Testis (tissue), 2 donors: ENCODE results near the gene KCNA5.

Experiments
- CTCF ChIP-seq, 3 experiments: fragments of 450-650 bp in 2 of 3; fragments of 200-600 bp in 1 of 3; sonication (generic) in 1 of 3; IDR thresholded peaks; one replicate each; pipeline ENCODE4 v1.5.1; 2016 to 2019; ENCODE audit warnings: antibody characterized with exemption in 3 of 3, mild to moderate bottlenecking in 2 of 3, moderate library complexity in 1 of 3
- POLR2A ChIP-seq: fragments of 450-650 bp; IDR thresholded peaks from one replicate; pipeline ENCODE4 v1.6.1; 2017; ENCODE audit warnings: antibody characterized with exemption, mild to moderate bottlenecking, moderate library complexity

GRCh38 chr12:4996714-4997113 is 47.0 kb upstream of the KCNA5 start:
- no peak for TF ChIP-seq CTCF (IDR thresholded peaks at IDR 0.05)
- no peak for TF ChIP-seq POLR2A
